Chondrocyte (in vitro differentiated cells): ENCODE results near the gene FAM229B. TPM values are rescaled to one million over a fixed set of nuclear protein-coding genes. Genes with fewer than 3 reads are reported as not detected.

Source experiments
- DNase-seq: peaks from one replicate; pipeline ENCODE4 v3.0.0; 2021; ENCODE audit warnings: mixed read lengths, low spot score
- H3K27ac Mint-ChIP-seq: one replicate; pipeline ENCODE4 v1.8.0; 2021; ENCODE audit warnings: mild to moderate bottlenecking, moderate library complexity, mixed read lengths; ENCODE audit not compliant: unreplicated experiment
- H3K27me3 Mint-ChIP-seq: 2 replicates; pipeline ENCODE4 v1.8.0; 2021; ENCODE audit warnings: low read depth, mixed read lengths
- H3K36me3 Mint-ChIP-seq: 2 replicates; pipeline ENCODE4 v1.8.0; 2021; ENCODE audit warnings: low read depth, mixed read lengths
- H3K4me1 Mint-ChIP-seq: 2 replicates; pipeline ENCODE4 v1.8.0; 2021; ENCODE audit warnings: low read depth, mild to moderate bottlenecking, mixed read lengths
- H3K4me3 Mint-ChIP-seq: one replicate; pipeline ENCODE4 v1.8.0; 2021; ENCODE audit warnings: mild to moderate bottlenecking, moderate library complexity, mixed read lengths; ENCODE audit not compliant: unreplicated experiment
- H3K9me3 Mint-ChIP-seq: 2 replicates; pipeline ENCODE4 v1.8.0; 2021; ENCODE audit warnings: low read depth, mixed read lengths
- total RNA-seq: library from RNA; stranded (reverse); gene quantifications from 3 replicates; pipeline ENCODE4 v1.2.1, GENCODE V29; 2021
- TF ChIP-seq, protein P1 (sequence below): fragments of 200-600 bp; sonication (generic); IDR thresholded peaks from 2 replicates; pipeline ENCODE4 v1.5.0; 2021; ENCODE audit warnings: antibody characterized with exemption, mild to moderate bottlenecking, moderate library complexity

Gene FAM229B
- total RNA-seq, 1 donor from 2014 or later: 25.7 TPM

DNA sequence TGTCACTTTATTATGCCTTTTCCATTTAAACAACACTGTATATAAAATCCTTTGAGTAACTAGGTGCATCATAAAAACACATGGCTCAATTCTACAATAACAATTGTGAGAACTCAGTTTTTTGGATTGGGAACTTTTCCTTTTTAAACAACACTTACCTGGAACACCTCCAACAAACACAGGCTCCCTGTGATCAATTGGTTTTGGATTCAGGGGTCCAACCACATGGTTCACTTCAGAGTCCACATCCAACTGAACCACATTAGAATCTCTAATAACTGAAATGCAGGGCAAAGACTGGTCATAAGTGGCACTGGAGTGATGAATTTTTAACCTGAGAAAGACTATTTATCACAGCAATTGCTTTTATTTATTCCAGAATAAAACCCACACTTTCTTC, 26.5 kb downstream of the FAM229B start:
- TF ChIP-seq, protein P1, sequence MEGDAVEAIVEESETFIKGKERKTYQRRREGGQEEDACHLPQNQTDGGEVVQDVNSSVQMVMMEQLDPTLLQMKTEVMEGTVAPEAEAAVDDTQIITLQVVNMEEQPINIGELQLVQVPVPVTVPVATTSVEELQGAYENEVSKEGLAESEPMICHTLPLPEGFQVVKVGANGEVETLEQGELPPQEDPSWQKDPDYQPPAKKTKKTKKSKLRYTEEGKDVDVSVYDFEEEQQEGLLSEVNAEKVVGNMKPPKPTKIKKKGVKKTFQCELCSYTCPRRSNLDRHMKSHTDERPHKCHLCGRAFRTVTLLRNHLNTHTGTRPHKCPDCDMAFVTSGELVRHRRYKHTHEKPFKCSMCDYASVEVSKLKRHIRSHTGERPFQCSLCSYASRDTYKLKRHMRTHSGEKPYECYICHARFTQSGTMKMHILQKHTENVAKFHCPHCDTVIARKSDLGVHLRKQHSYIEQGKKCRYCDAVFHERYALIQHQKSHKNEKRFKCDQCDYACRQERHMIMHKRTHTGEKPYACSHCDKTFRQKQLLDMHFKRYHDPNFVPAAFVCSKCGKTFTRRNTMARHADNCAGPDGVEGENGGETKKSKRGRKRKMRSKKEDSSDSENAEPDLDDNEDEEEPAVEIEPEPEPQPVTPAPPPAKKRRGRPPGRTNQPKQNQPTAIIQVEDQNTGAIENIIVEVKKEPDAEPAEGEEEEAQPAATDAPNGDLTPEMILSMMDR: no peak
- H3K27ac Mint-ChIP-seq: no peak overlapping the region
- peaks cover 10% of the 10 kb centered on the region for H3K4me1 Mint-ChIP-seq
- peaks cover 35% of the 10 kb centered on the region for H3K36me3 Mint-ChIP-seq
- no peaks in the 10 kb centered on the region for H3K9me3 Mint-ChIP-seq
- H3K4me3 Mint-ChIP-seq: no peak overlapping the region
- no peak for DNase-seq
- H3K27me3 Mint-ChIP-seq: no peaks in the 10 kb centered on the region

DNA sequence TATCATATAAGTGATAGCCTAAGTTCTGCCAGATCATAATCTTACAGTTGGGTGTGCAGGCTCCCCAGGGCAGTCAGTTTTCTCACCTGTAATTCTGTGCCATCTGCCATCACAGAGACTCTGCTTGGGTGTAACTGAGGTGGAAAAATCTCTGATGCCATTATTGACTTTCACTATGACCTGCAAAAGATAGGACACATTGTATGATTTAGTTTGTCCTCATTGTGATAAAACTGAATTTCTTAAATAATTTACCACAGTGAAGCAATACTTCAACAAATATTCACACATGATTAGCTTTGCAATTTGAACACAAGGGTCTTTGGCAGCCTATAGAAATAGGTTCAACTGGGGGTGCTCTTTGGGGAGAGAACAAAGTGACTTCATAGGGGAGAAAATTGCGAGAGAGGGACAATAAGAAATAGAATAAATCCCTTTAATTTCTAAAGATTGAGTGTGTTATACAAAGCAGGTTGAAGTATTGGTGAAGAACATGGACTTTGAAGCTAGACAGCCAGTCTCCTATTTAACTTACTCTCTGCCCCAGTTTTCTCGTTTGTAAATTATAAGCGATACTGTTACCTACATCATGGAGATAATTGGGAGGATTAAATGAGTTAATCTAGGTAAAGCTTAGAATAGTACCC, 27.3 kb downstream of the FAM229B start:
- H3K4me1 Mint-ChIP-seq: peaks cover 7% of the 10 kb centered on the region
- no peaks in the 10 kb centered on the region for H3K9me3 Mint-ChIP-seq
- no peak overlapping the region for H3K4me3 Mint-ChIP-seq
- peaks cover 35% of the 10 kb centered on the region for H3K36me3 Mint-ChIP-seq
- no peak for DNase-seq
- no peak overlapping the region for H3K27ac Mint-ChIP-seq
- TF ChIP-seq, protein P1: no peak
- H3K27me3 Mint-ChIP-seq: no peaks in the 10 kb centered on the region

DNA sequence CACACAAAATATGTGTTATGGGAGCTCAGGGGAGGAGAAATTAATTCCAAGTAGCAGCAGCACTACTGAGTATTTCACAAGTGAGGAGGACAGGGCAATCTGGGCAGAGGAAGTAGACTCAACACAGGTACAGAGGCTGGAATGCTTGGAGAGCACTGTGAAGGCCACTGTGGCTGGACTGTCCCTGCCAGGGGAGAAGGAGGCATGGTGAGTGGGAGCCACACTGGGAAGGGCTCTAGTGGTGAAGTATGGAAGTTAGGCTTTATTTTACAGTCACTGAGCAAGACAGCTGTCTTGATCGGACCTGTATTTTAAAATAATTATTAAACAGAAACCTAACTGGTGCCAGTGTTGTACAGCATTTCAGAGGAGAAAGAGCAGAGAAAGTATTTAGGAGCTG, 28.8 kb downstream of the FAM229B start:
- DNase-seq: no peak
- H3K36me3 Mint-ChIP-seq: peaks cover 39% of the 10 kb centered on the region
- H3K9me3 Mint-ChIP-seq: no peaks in the 10 kb centered on the region
- TF ChIP-seq, protein P1: no peak
- peaks cover 7% of the 10 kb centered on the region for H3K4me1 Mint-ChIP-seq
- H3K27me3 Mint-ChIP-seq: no peaks in the 10 kb centered on the region
- H3K4me3 Mint-ChIP-seq: no peak overlapping the region
- no peak overlapping the region for H3K27ac Mint-ChIP-seq

DNA sequence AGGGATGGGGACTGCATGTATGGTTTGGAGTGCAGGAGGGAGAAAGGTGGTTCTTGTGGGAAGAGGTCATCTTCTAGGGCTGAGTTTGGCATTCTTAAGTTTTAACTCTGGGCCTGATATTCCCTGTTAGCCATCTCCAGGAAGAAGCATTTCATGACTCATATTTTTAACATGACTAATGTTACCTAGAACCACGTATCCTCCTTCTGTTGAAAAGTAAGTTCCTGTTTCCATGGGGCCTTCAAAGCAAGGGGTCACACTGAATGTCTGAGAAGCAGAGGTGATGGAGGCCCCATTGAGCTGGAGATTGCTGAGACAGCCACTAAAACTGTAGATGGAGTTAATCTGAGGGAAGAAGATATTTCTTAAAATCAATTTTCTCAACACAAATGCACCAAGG, 30.2 kb downstream of the FAM229B start:
- Mint-ChIP-seq H3K4me3 (no peak overlapping the region), H3K27me3 (no peaks in the 10 kb centered on the region), H3K9me3 (no peaks in the 10 kb centered on the region), H3K4me1 (peaks cover 7% of the 10 kb centered on the region), H3K36me3 (peaks cover 31% of the 10 kb centered on the region), H3K27ac (no peak overlapping the region)
- no peak for DNase-seq
- TF ChIP-seq, protein P1: no peak

DNA sequence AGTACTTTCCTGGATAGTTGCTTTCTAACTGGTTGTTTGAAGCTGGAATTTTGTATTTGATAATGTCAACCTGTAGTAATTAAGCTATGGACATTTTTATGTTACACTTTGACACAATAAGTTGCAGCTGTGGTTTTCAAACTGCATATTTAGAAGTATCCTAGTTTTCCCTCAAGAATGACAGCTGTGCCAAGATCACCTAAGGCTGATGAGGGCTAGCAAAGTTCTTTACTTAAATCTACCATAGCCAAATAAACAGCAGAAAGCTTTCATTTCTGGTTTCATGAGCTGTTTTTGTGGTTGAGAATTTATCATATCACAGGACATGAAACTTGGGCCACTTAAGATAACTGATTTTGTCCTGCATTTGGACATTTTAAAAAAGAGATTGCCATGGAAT, 30.6 kb downstream of the FAM229B start:
- Mint-ChIP-seq H3K4me3 (no peak overlapping the region), H3K4me1 (peaks cover 7% of the 10 kb centered on the region), H3K27ac (no peak overlapping the region), H3K27me3 (no peaks in the 10 kb centered on the region), H3K36me3 (peaks cover 30% of the 10 kb centered on the region), H3K9me3 (no peaks in the 10 kb centered on the region)
- TF ChIP-seq, protein P1: no peak
- DNase-seq: no peak
